Endothelial cell of umbilical vein (primary cell): Measurements from ENCODE around the gene ENPP3. TPM values are rescaled to one million over a fixed set of nuclear protein-coding genes. Genes with fewer than 3 reads are reported as not detected.

Source experiments
- BruUV-seq: library from RNA; stranded (reverse); fragments of 400-500 nt; replicated peaks from 2 replicates; lab custom pipeline; 2021; lab: Mats Ljungman, UMichigan
- CTCF ChIA-PET: fragments of 300-600, 350-600 bp; sonication (Branson Sonifier 250); formaldehyde crosslinking; loops from one replicate; lab custom pipeline; 2021; ENCODE audit warnings: antibody characterized with exemption, inconsistent platforms; lab: Charles Lee
- POLR2A ChIA-PET: fragments of 300-600, 350-600 bp; sonication (Branson Sonifier 250); formaldehyde crosslinking; loops from one replicate; lab custom pipeline; 2021; ENCODE audit warnings: antibody characterized with exemption, inconsistent platforms; lab: Charles Lee
- DNase-seq: peaks from one replicate; pipeline ENCODE4 v3.0.0-alpha.2; 2011; ENCODE audit warnings: low read depth, low spot score
- FAIRE-seq: peaks from 2 replicates; lab custom pipeline; 2011; peaks lifted over from hg19 to GRCh38; lab: Jason Lieb, UNC
- H2AFZ ChIP-seq: 2 replicates; pipeline ENCODE4 v1.6.0; 2012; ENCODE audit warnings: low read depth, low read length, control low read depth, inconsistent platforms
- H3K27ac ChIP-seq: 2 replicates; pipeline ENCODE4 v1.5.1; 2011; ENCODE audit warnings: low read depth, mild to moderate bottlenecking, control low read depth, low read length, moderate library complexity; ENCODE audit not compliant: insufficient read depth
- H3K27me3 ChIP-seq, 2 experiments: 2 replicates each; pipeline versions ENCODE4 v1.6.0 to v1.6.1; 2011; ENCODE audit warnings: low read length in 2 of 2, mixed read lengths in 1 of 2; ENCODE audit not compliant: control insufficient read depth in 2 of 2, insufficient read depth in 2 of 2
- H3K36me3 ChIP-seq, 2 experiments: 2 replicates in 1 of 2; 3 replicates in 1 of 2; pipeline ENCODE4 v1.5.1; 2011; ENCODE audit warnings: low read length in 2 of 2, mild to moderate bottlenecking in 1 of 2, moderate library complexity in 1 of 2; ENCODE audit not compliant: control insufficient read depth in 2 of 2, insufficient read depth in 2 of 2; ENCODE audit errors: extremely low read depth in 1 of 2
- H3K4me1 ChIP-seq: 3 replicates; pipeline ENCODE4 v1.5.1; 2011; ENCODE audit warnings: mild to moderate bottlenecking, low read length; ENCODE audit not compliant: control insufficient read depth, insufficient read depth; ENCODE audit errors: extremely low read depth
- H3K4me2 ChIP-seq: 2 replicates; pipeline ENCODE4 v1.6.1; 2011; ENCODE audit warnings: low read length, control low read depth, mixed read lengths; ENCODE audit not compliant: insufficient read depth
- H3K4me3 ChIP-seq, 3 experiments: fragments of 200-600 bp in 1 of 3; sonication (generic), shearing (Covaris generic) in 1 of 3; replicated peaks in 1 of 3; 2 replicates each; pipeline ENCODE4 v1.5.1; 2011 to 2016; ENCODE audit warnings: control low read depth in 3 of 3, low read length in 3 of 3, mild to moderate bottlenecking in 2 of 3, inconsistent platforms in 1 of 3, low read depth in 1 of 3, moderate library complexity in 1 of 3; ENCODE audit not compliant: insufficient read depth in 1 of 3
- H3K79me2 ChIP-seq: 2 replicates; pipeline ENCODE4 v1.6.0; 2012; ENCODE audit warnings: low read length, inconsistent platforms; ENCODE audit not compliant: control insufficient read depth, insufficient read depth
- H3K9ac ChIP-seq: replicated peaks from 2 replicates; pipeline ENCODE3; 2011; ENCODE audit warnings: low read length, control low read depth; ENCODE audit not compliant: insufficient read depth; ENCODE audit errors: extremely low read depth
- H3K9me1 ChIP-seq: replicated peaks from 3 replicates; pipeline ENCODE4 v1.6.0; 2011; ENCODE audit warnings: mild to moderate bottlenecking, low read length; ENCODE audit not compliant: control insufficient read depth, insufficient read depth; ENCODE audit errors: extremely low read depth
- H3K9me3 ChIP-seq: replicated peaks from 2 replicates; pipeline ENCODE4 v1.5.1; 2012; ENCODE audit warnings: low read length, inconsistent platforms; ENCODE audit not compliant: control insufficient read depth, insufficient read depth
- H4K20me1 ChIP-seq: replicated peaks from 2 replicates; pipeline ENCODE3; 2011; ENCODE audit warnings: mild to moderate bottlenecking, low read length; ENCODE audit not compliant: control insufficient read depth, insufficient read depth; ENCODE audit errors: extremely low read depth
- EZH2 ChIP-seq: IDR thresholded peaks from 2 replicates; pipeline ENCODE4 v1.6.1; 2012; ENCODE audit warnings: borderline replicate concordance, low read depth, mild to moderate bottlenecking, moderate library complexity, low read length, inconsistent platforms; ENCODE audit not compliant: severe bottlenecking
- FOS ChIP-seq: IDR thresholded peaks from 2 replicates; pipeline ENCODE4 v1.6.1; 2011; ENCODE audit warnings: mild to moderate bottlenecking, low read length, moderate library complexity, borderline replicate concordance; ENCODE audit not compliant: insufficient read depth
- GATA2 ChIP-seq: IDR thresholded peaks from 2 replicates; pipeline ENCODE4 v1.7.0; 2011; ENCODE audit warnings: low read depth, mild to moderate bottlenecking, moderate library complexity, mixed read lengths, low read length; ENCODE audit not compliant: insufficient read length, insufficient read depth
- JUN ChIP-seq: IDR thresholded peaks from 2 replicates; pipeline ENCODE4 v1.6.1; 2011; ENCODE audit warnings: borderline replicate concordance, low read depth; ENCODE audit not compliant: insufficient read length, insufficient read depth
- MAX ChIP-seq: IDR thresholded peaks from 2 replicates; pipeline ENCODE4 v1.6.1; 2011; ENCODE audit not compliant: insufficient read depth, insufficient read length
- MYC ChIP-seq: IDR thresholded peaks from one replicate; pipeline ENCODE4 v1.6.1; 2011; ENCODE audit warnings: mild to moderate bottlenecking, low read depth, low read length
- POLR2A ChIP-seq: IDR thresholded peaks from 2 replicates; pipeline ENCODE4 v1.6.1; 2012; ENCODE audit warnings: low read depth, mild to moderate bottlenecking, control low read depth, low read length
- POLR2AphosphoS5 ChIP-seq: IDR thresholded peaks from 2 replicates; pipeline ENCODE4 v1.6.1; 2012; ENCODE audit warnings: low read depth, mild to moderate bottlenecking, control low read depth, low read length, moderate library complexity; ENCODE audit not compliant: insufficient read depth
- dilution Hi-C: fragments of 300-500 bp; cut with MboI; formaldehyde crosslinking; loops from one replicate; pipeline ENCODE4 v1.15.0; 2019; ENCODE audit warnings: low sequenced_read_pairs; ENCODE audit not compliant: extremely low pct_ligation_motif_present
- intact Hi-C: fragments of 100-400 bp; cut with micrococcal nuclease; formaldehyde crosslinking; loops from one replicate; pipeline ENCODE4 v1.10.0; 2022
- polyA plus RNA-seq, 4 experiments: library from polyadenylated mRNA; depleted of rRNA in 3 of 4; stranded (reverse) in 3 of 4; unstranded in 1 of 4; fragments of >200 nt; gene quantifications; 2 replicates each; pipeline versions ENCODE4 v1.2.1 to v1.2.3, GENCODE V29; 2011 to 2012; ENCODE audit warnings: missing spikeins in 1 of 4
- total RNA-seq: library from RNA; stranded (reverse); gene quantifications from 2 replicates; pipeline ENCODE4 v1.2.3, GENCODE V29; 2021
- TF ChIP-seq, protein P1 (sequence below), 2 donors: IDR thresholded peaks; 1 replicate in 1 of 2; 2 replicates in 1 of 2; pipeline ENCODE4 v1.5.1; 2011; ENCODE audit warnings: low read length in 2 of 2, mild to moderate bottlenecking in 2 of 2, moderate library complexity in 2 of 2, control low read depth in 1 of 2, inconsistent platforms in 1 of 2, low read depth in 1 of 2; ENCODE audit not compliant: insufficient read depth in 1 of 2; ENCODE audit errors: extremely low read depth in 1 of 2

The ENPP3 gene
- total and polyA plus RNA-seq, 2 donors (not counting 3 experiments of a cell fraction or from before 2014, with no cell fraction given): not detected

DNA sequence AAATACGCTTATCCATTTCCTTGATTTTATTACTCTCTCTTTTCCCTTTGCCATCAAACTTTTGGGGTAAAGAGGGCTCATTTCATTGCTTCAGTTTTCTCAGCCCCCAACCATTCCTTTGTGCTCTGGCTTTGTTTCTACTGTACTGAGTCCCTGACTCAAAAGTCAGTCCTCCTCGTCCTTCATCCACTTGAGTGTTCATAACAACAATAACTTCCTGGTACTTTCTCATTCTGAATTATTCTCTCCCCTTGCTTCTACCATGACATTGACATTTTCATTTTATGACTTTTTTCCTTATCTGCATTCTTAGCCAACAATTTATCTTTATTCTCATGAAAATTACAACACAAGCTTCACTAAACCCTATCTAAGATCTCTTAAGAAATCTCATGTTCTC, 911 bp downstream of the ENPP3 start:
- TF ChIP-seq JUN (no peak), POLR2AphosphoS5 (no peak), POLR2A (no peak)
- no peak overlapping the region for H3K27ac ChIP-seq
- no peak overlapping the region for H2AFZ ChIP-seq
- intact Hi-C loops: no loop called here
- no peaks in the 10 kb centered on the region for H3K9me3 ChIP-seq
- H3K4me2 ChIP-seq: no peak overlapping the region
- dilution Hi-C loops: no loop called here
- H3K4me3 ChIP-seq: no peak overlapping the region
- BruUV-seq: no TSS peak
- no peaks in the 10 kb centered on the region for H3K79me2 ChIP-seq
- H3K9ac ChIP-seq: no peak overlapping the region
- DNase-seq (no peak), FAIRE-seq (no peak)
- ChIA-PET CTCF (interaction anchor here (0.9 to 2.9 kb wide), 2 partner anchors 8 to 10 kb away, joined by 3 to 31 read pairs; partner anchors contain the start of gene MED23), POLR2A (no interaction called here)
- H3K9me1 ChIP-seq: no peaks in the 10 kb centered on the region
- H4K20me1 ChIP-seq: no peaks in the 10 kb centered on the region
- peaks cover 0 to 10% of the 10 kb centered on the region in 2 experiments for H3K27me3 ChIP-seq
- H3K36me3 ChIP-seq: no peaks in the 10 kb centered on the region
- no peaks in the 10 kb centered on the region for H3K4me1 ChIP-seq

GRCh38 chr6:131640100-131640499, 3.0 kb downstream of the ENPP3 start:
- dilution Hi-C loops: no loop called here
- intact Hi-C loops: no loop called here
- no peak overlapping the region for H3K4me3 ChIP-seq
- ChIA-PET CTCF (interaction anchor here (1.6 to 2.9 kb wide), 2 partner anchors 12 to 16 kb away, joined by 5 to 31 read pairs; partner anchors contain the start of gene MED23), POLR2A (no interaction called here)
- H3K36me3 ChIP-seq: no peaks in the 10 kb centered on the region
- H3K9me1 ChIP-seq: no peaks in the 10 kb centered on the region
- H3K79me2 ChIP-seq: no peaks in the 10 kb centered on the region
- H3K9ac ChIP-seq: no peak overlapping the region
- TF ChIP-seq GATA2: no peak
- TF ChIP-seq POLR2AphosphoS5: no peak
- TF ChIP-seq, protein P1, sequence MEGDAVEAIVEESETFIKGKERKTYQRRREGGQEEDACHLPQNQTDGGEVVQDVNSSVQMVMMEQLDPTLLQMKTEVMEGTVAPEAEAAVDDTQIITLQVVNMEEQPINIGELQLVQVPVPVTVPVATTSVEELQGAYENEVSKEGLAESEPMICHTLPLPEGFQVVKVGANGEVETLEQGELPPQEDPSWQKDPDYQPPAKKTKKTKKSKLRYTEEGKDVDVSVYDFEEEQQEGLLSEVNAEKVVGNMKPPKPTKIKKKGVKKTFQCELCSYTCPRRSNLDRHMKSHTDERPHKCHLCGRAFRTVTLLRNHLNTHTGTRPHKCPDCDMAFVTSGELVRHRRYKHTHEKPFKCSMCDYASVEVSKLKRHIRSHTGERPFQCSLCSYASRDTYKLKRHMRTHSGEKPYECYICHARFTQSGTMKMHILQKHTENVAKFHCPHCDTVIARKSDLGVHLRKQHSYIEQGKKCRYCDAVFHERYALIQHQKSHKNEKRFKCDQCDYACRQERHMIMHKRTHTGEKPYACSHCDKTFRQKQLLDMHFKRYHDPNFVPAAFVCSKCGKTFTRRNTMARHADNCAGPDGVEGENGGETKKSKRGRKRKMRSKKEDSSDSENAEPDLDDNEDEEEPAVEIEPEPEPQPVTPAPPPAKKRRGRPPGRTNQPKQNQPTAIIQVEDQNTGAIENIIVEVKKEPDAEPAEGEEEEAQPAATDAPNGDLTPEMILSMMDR (IDR thresholded peaks at IDR 0.05; ENCODE audit: extremely low read depth in 1 of 2, insufficient read depth in 1 of 2, low read depth in 1 of 2, low read length in 2 of 2): no peak
- no peak for TF ChIP-seq MAX
- TF ChIP-seq JUN: no peak
- no peak for TF ChIP-seq MYC
- TF ChIP-seq FOS: no peak
- TF ChIP-seq EZH2: no peak
- no peak for TF ChIP-seq POLR2A
- H3K4me1 ChIP-seq: no peaks in the 10 kb centered on the region
- H4K20me1 ChIP-seq: no peaks in the 10 kb centered on the region
- no peak overlapping the region for H3K27ac ChIP-seq
- H3K27me3 ChIP-seq: peaks cover 0 to 14% of the 10 kb centered on the region in 2 experiments
- no peak overlapping the region for H3K4me2 ChIP-seq
- H2AFZ ChIP-seq: no peak overlapping the region
- BruUV-seq: no TSS peak
- FAIRE-seq (no peak), DNase-seq (no peak)
- H3K9me3 ChIP-seq: no peaks in the 10 kb centered on the region
